DND-41 (cell line): ENCODE data around the gene THBS1.

Source experiments
- ATAC-seq: fragments of 200-7000 bp; cut with Tn5 transposase; 3 replicates; pipeline ENCODE4 v1.9.1; 2021; ENCODE audit warnings: low read depth; ENCODE audit not compliant: insufficient read depth
- DNase-seq: peaks from one replicate; pipeline ENCODE4 v3.0.0-alpha.2; 2020
- H2AFZ ChIP-seq: 2 replicates; pipeline ENCODE4 v1.6.0; 2012; ENCODE audit warnings: low read depth, low read length
- H3K27ac ChIP-seq: 2 replicates; pipeline ENCODE4 v1.5.1; 2012; ENCODE audit warnings: low read length, inconsistent platforms
- H3K27me3 ChIP-seq: fragments of 200-600 bp; sonication (generic); 2 replicates; pipeline ENCODE4 v1.6.0; 2012; ENCODE audit warnings: low read length, mild to moderate bottlenecking, inconsistent platforms; ENCODE audit not compliant: insufficient read depth, poor library complexity
- H3K36me3 ChIP-seq: 2 replicates; pipeline ENCODE4 v1.5.1; 2012; ENCODE audit warnings: low read length, inconsistent platforms; ENCODE audit not compliant: insufficient read depth
- H3K4me1 ChIP-seq: 2 replicates; pipeline ENCODE4 v1.5.1; 2012; ENCODE audit warnings: mild to moderate bottlenecking, low read length; ENCODE audit not compliant: insufficient read depth
- H3K4me2 ChIP-seq: 2 replicates; pipeline ENCODE4 v1.6.0; 2012; ENCODE audit warnings: mild to moderate bottlenecking, moderate library complexity, low read length, inconsistent platforms; ENCODE audit not compliant: insufficient read depth
- H3K4me3 ChIP-seq, 2 experiments: fragments of 200-600 bp in 1 of 2; shearing (Covaris generic) in 1 of 2; 2 replicates each; pipeline ENCODE4 v1.5.1; 2012 to 2016; ENCODE audit warnings: inconsistent platforms in 2 of 2, low read length in 2 of 2, mild to moderate bottlenecking in 2 of 2, low read depth in 1 of 2, moderate library complexity in 1 of 2
- H3K79me2 ChIP-seq: 2 replicates; pipeline ENCODE4 v1.6.0; 2012; ENCODE audit warnings: low read length, inconsistent platforms; ENCODE audit not compliant: insufficient read depth
- H3K9ac ChIP-seq: 2 replicates; pipeline ENCODE4 v1.6.0; 2012; ENCODE audit warnings: low read depth, mild to moderate bottlenecking, inconsistent platforms, low read length, moderate library complexity
- H3K9me3 ChIP-seq: 2 replicates; pipeline ENCODE4 v1.5.1; 2012; ENCODE audit warnings: low read length, moderate library complexity, mild to moderate bottlenecking, inconsistent platforms; ENCODE audit not compliant: insufficient read depth, severe bottlenecking
- H4K20me1 ChIP-seq: 2 replicates; pipeline ENCODE4 v1.6.0; 2012; ENCODE audit warnings: low read length; ENCODE audit not compliant: insufficient read depth
- CTCF ChIP-seq: IDR thresholded peaks from 2 replicates; pipeline ENCODE4 v1.5.1; 2012; ENCODE audit warnings: borderline replicate concordance, low read length, moderate library complexity, mild to moderate bottlenecking; ENCODE audit not compliant: poor library complexity, severe bottlenecking; ENCODE audit errors: extremely low read depth
- EZH2 ChIP-seq: IDR thresholded peaks from 3 replicates; pipeline ENCODE4 v1.6.1; 2012; ENCODE audit warnings: borderline replicate concordance, low read depth, mild to moderate bottlenecking, moderate library complexity, low read length, inconsistent platforms; ENCODE audit not compliant: severe bottlenecking

THBS1 gene

GRCh38 chr15:39595338-39596221 is 14.7 kb downstream of the THBS1 start:
- Histone ChIP-seq H3K36me3 (no peaks in the 10 kb centered on the region), H3K79me2 (no peaks in the 10 kb centered on the region), H3K9me3 (no peaks in the 10 kb centered on the region), H3K27ac (no peak overlapping the region), H3K4me2 (no peak overlapping the region), H2AFZ (no peak overlapping the region), H3K4me3 (no peak overlapping the region), H3K9ac (no peak overlapping the region), H3K27me3 (no peaks in the 10 kb centered on the region), H3K4me1 (no peaks in the 10 kb centered on the region), H4K20me1 (no peaks in the 10 kb centered on the region)
- TF ChIP-seq CTCF (no peak), EZH2 (no peak)
- no peak for ATAC-seq
- no peak for DNase-seq

- no peak for TF ChIP-seq CTCF
- no peak for TF ChIP-seq EZH2
- Histone ChIP-seq H3K27ac (no peak overlapping the region), H3K9ac (no peak overlapping the region), H3K36me3 (no peaks in the 10 kb centered on the region), H3K79me2 (no peaks in the 10 kb centered on the region), H4K20me1 (no peaks in the 10 kb centered on the region), H3K4me2 (no peak overlapping the region), H3K27me3 (no peaks in the 10 kb centered on the region), H2AFZ (no peak overlapping the region), H3K4me1 (no peaks in the 10 kb centered on the region), H3K9me3 (no peaks in the 10 kb centered on the region), H3K4me3 (no peak overlapping the region)
- DNase-seq: no peak
- ATAC-seq: no peak
These were observed 15.6 kb downstream of the THBS1 start for GRCh38 chr15:39596358-39597051.

GRCh38 chr15:39597336-39597735 is 16.5 kb downstream of the THBS1 start:
- no peak for DNase-seq
- H3K27me3 ChIP-seq: no peaks in the 10 kb centered on the region
- ATAC-seq: no peak
- H3K4me3 ChIP-seq: no peak overlapping the region
- no peaks in the 10 kb centered on the region for H3K79me2 ChIP-seq
- no peak overlapping the region for H2AFZ ChIP-seq
- no peak overlapping the region for H3K9ac ChIP-seq
- H4K20me1 ChIP-seq: no peaks in the 10 kb centered on the region
- no peaks in the 10 kb centered on the region for H3K36me3 ChIP-seq
- H3K4me1 ChIP-seq: no peaks in the 10 kb centered on the region
- H3K9me3 ChIP-seq: no peaks in the 10 kb centered on the region
- H3K27ac ChIP-seq: no peak overlapping the region
- H3K4me2 ChIP-seq: no peak overlapping the region
- TF ChIP-seq EZH2 (no peak), CTCF (no peak)
